ENCODE data around the gene ASB10. TPM values are rescaled to one million over a fixed set of nuclear protein-coding genes. Genes with fewer than 3 reads are reported as not detected.

The ASB10 gene
- total RNA-seq, 2 donors from 2014 or later, result not detected

GRCh38 chr7:151135525-151135845 lies 51.6 kb downstream of the ASB10 start:
- intact Hi-C loops (cut with DNase I), result no loop called here
- no peak overlapping the region for H3K27ac ChIP-seq
- H3K36me3 ChIP-seq, result peaks cover 21 to 44% of the 10 kb centered on the region in 2 donors
- H3K9me3 ChIP-seq, result no peaks in the 10 kb centered on the region
- no peaks in the 10 kb centered on the region for H3K27me3 ChIP-seq (replicated peaks; ENCODE audit: insufficient read depth)
- TF ChIP-seq POLR2AphosphoS5 (IDR thresholded peaks at IDR 0.05) (no peak), POLR2A (IDR thresholded peaks at IDR 0.05) (no peak)
- TF ChIP-seq, protein P1, sequence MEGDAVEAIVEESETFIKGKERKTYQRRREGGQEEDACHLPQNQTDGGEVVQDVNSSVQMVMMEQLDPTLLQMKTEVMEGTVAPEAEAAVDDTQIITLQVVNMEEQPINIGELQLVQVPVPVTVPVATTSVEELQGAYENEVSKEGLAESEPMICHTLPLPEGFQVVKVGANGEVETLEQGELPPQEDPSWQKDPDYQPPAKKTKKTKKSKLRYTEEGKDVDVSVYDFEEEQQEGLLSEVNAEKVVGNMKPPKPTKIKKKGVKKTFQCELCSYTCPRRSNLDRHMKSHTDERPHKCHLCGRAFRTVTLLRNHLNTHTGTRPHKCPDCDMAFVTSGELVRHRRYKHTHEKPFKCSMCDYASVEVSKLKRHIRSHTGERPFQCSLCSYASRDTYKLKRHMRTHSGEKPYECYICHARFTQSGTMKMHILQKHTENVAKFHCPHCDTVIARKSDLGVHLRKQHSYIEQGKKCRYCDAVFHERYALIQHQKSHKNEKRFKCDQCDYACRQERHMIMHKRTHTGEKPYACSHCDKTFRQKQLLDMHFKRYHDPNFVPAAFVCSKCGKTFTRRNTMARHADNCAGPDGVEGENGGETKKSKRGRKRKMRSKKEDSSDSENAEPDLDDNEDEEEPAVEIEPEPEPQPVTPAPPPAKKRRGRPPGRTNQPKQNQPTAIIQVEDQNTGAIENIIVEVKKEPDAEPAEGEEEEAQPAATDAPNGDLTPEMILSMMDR (IDR thresholded peaks at IDR 0.05), result no peak
- 91% methylated on average over 5 of the region's 5 CpGs for WGBS
- no peaks in the 10 kb centered on the region for H3K4me1 ChIP-seq (replicated peaks)
- H3K4me3 ChIP-seq, result no peak overlapping the region
- DNase-seq (ENCODE audit: low spot score), result no peak

- H3K4me1 ChIP-seq (replicated peaks), result no peaks in the 10 kb centered on the region
- no peak overlapping the region for H3K27ac ChIP-seq
- no peaks in the 10 kb centered on the region for H3K9me3 ChIP-seq
- intact Hi-C loops (cut with DNase I), result no loop called here
- H3K36me3 ChIP-seq, result peaks cover 21 to 50% of the 10 kb centered on the region in 2 donors
- DNase-seq (ENCODE audit: low spot score), result no peak
- WGBS, result 95% methylated on average over 14 of the region's 14 CpGs
- H3K4me3 ChIP-seq, result no peak overlapping the region
- H3K27me3 ChIP-seq (replicated peaks; ENCODE audit: insufficient read depth), result no peaks in the 10 kb centered on the region
- TF ChIP-seq POLR2A (IDR thresholded peaks at IDR 0.05) (no peak), POLR2AphosphoS5 (IDR thresholded peaks at IDR 0.05) (no peak)
- TF ChIP-seq, protein P1 (IDR thresholded peaks at IDR 0.05), result no peak
Measured at GRCh38 chr7:151134743-151135524, 52.1 kb downstream of the ASB10 start.

GRCh38 chr7:151133986-151134742 lies 52.9 kb downstream of the ASB10 start:
- TF ChIP-seq POLR2AphosphoS5 (IDR thresholded peaks at IDR 0.05) (no peak), POLR2A (IDR thresholded peaks at IDR 0.05) (no peak)
- TF ChIP-seq, protein P1 (IDR thresholded peaks at IDR 0.05), result no peak
- no peak overlapping the region for H3K27ac ChIP-seq
- DNase-seq (ENCODE audit: low spot score), result no peak
- H3K9me3 ChIP-seq, result no peaks in the 10 kb centered on the region
- H3K36me3 ChIP-seq, result peaks cover 21 to 58% of the 10 kb centered on the region in 2 donors
- intact Hi-C loops (cut with DNase I), result no loop called here
- 90% methylated on average over 24 of the region's 24 CpGs for WGBS
- no peak overlapping the region for H3K4me3 ChIP-seq
- H3K4me1 ChIP-seq (replicated peaks), result no peaks in the 10 kb centered on the region
- no peaks in the 10 kb centered on the region for H3K27me3 ChIP-seq (replicated peaks; ENCODE audit: insufficient read depth)

DNA sequence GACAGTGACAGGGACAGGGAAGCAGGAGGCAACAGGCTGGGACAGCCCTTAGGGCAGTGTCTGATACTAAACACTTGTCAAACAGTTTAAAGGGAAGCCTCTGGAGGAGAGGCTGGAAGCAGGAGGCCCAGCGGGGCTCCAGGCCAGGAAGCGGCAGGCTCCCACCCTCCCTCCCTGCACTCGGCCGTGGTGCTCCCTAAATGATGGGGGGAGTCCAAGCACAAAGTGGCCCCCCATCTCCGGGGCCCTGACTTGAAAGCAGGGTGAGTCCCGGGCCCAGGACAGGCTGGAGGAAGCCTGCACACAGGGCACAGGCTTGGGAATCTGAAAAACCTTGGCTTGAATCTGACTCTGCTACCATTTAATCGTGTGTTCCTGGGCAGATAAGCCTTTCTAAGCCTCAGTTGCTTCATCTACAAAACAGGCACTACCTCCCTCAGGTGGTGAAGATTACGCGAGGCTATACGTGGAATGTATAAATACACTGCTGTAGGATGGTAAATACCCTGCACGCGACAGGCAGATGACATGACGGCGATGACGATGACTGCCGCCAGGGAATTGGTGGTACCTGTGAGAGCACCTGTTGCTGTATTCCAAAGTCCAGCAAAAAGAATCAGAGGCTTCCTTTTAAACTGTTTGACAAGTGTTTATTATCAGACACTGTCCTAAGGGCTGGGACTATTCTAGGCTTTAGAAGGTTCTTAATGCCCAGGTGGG lies 53.6 kb downstream of the ASB10 start:
- TF ChIP-seq POLR2A (IDR thresholded peaks at IDR 0.05) (no peak), POLR2AphosphoS5 (IDR thresholded peaks at IDR 0.05) (no peak)
- TF ChIP-seq, protein P1 (IDR thresholded peaks at IDR 0.05), result no peak
- no peak for DNase-seq (ENCODE audit: low spot score)
- Histone ChIP-seq H3K36me3 (peaks cover 21 to 61% of the 10 kb centered on the region in 2 donors), H3K27ac (no peak overlapping the region), H3K9me3 (no peaks in the 10 kb centered on the region), H3K27me3 (replicated peaks; ENCODE audit: insufficient read depth) (no peaks in the 10 kb centered on the region), H3K4me1 (replicated peaks) (no peaks in the 10 kb centered on the region), H3K4me3 (no peak overlapping the region)
- intact Hi-C loops (cut with DNase I), result no loop called here
- WGBS, result 89% methylated on average over 15 of the region's 16 CpGs

Data from prostate gland (tissue), 2 donors.